Inflammatory macrophage (primary cell): ENCODE measurements around the gene AMPD3.

Experiments
- DNase-seq, 2 donors: peaks; one replicate each; pipeline ENCODE4 v3.0.0-alpha.2; 2020 to 2022

The AMPD3 gene

GRCh38 chr11:10461276-10461790 is 6.3 kb downstream of the AMPD3 start:
- DNase-seq: no peak

- no peak for DNase-seq
These were observed 7.8 kb downstream of the AMPD3 start for GRCh38 chr11:10462746-10463300.

GRCh38 chr11:10473371-10473770 is 18.3 kb downstream of the AMPD3 start:
- DNase-seq: no peak

- DNase-seq: no peak
These were observed 19.5 kb downstream of the AMPD3 start for GRCh38 chr11:10474551-10474950.

GRCh38 chr11:10476342-10476741 is 21.3 kb downstream of the AMPD3 start:
- DNase-seq: no peak

GRCh38 chr11:10476927-10477689 is 22.0 kb downstream of the AMPD3 start:
- peak; percentile 9 to 18 for DNase-seq

- no peak for DNase-seq
These were observed 22.6 kb downstream of the AMPD3 start for GRCh38 chr11:10477690-10478046.

GRCh38 chr11:10478066-10478465 is 23.0 kb downstream of the AMPD3 start:
- DNase-seq: no peak

- no peak for DNase-seq
These were observed 23.8 kb downstream of the AMPD3 start for GRCh38 chr11:10478574-10479550.

GRCh38 chr11:10480026-10480425 is 25.0 kb downstream of the AMPD3 start:
- DNase-seq: no peak

GRCh38 chr11:10480760-10481159 is 25.7 kb downstream of the AMPD3 start:
- no peak for DNase-seq

GRCh38 chr11:10481560-10482349 is 26.7 kb downstream of the AMPD3 start:
- no peak for DNase-seq

GRCh38 chr11:10483174-10483573 is 28.1 kb downstream of the AMPD3 start:
- DNase-seq: no peak

GRCh38 chr11:10483584-10483983 is 28.5 kb downstream of the AMPD3 start:
- no peak for DNase-seq

GRCh38 chr11:10484461-10485180 is 29.6 kb downstream of the AMPD3 start:
- DNase-seq: no peak

GRCh38 chr11:10485646-10486045 is 30.6 kb downstream of the AMPD3 start:
- no peak for DNase-seq

- DNase-seq: no peak
These were observed 31.2 kb downstream of the AMPD3 start for GRCh38 chr11:10486161-10486840.

- DNase-seq: no peak
These were observed 32.1 kb downstream of the AMPD3 start for GRCh38 chr11:10487002-10487647.

GRCh38 chr11:10488121-10488933 is 33.3 kb downstream of the AMPD3 start:
- DNase-seq: no peak
